H1 (cell line): ENCODE results near the gene GTF3C5. TPM values are rescaled to one million over a fixed set of nuclear protein-coding genes. Genes with fewer than 3 reads are reported as not detected.

Source experiments
- CTCF ChIA-PET: fragments of 300-600 bp; sonication (Branson Sonifier 250); formaldehyde crosslinking; loops from one replicate; lab custom pipeline; 2021; ENCODE audit not compliant: partially characterized antibody; lab: Charles Lee
- POLR2A ChIA-PET: fragments of 300-600 bp; sonication (Branson Sonifier 250); formaldehyde crosslinking; loops from one replicate; lab custom pipeline; 2021; ENCODE audit warnings: inconsistent platforms; ENCODE audit not compliant: partially characterized antibody; lab: Charles Lee
- DNase-seq, 2 experiments: peaks; one replicate each; pipeline versions ENCODE4 v3.0.0 to v3.0.0-alpha.2; 2010 to 2022; ENCODE audit warnings: low spot score in 2 of 2, low read depth in 1 of 2, mixed read lengths in 1 of 2
- FAIRE-seq: peaks from 2 replicates; lab custom pipeline; 2011; peaks lifted over from hg19 to GRCh38; lab: Jason Lieb, UNC
- H2AFZ ChIP-seq: 2 replicates; pipeline ENCODE4 v1.8.1; 2012; ENCODE audit warnings: low read length, inconsistent platforms
- H2AK5ac ChIP-seq: 2 replicates; pipeline ENCODE4 v1.6.1; 2013; ENCODE audit warnings: low read depth, low read length
- H2BK120ac ChIP-seq: replicated peaks from 2 replicates; pipeline ENCODE3; 2013; ENCODE audit warnings: low read depth, low read length, inconsistent platforms
- H2BK12ac ChIP-seq: 2 replicates; pipeline ENCODE4 v1.6.1; 2013; ENCODE audit warnings: low read depth, low read length
- H2BK15ac ChIP-seq: 2 replicates; pipeline ENCODE4 v1.6.1; 2013; ENCODE audit warnings: low read length
- H2BK20ac ChIP-seq: 2 replicates; pipeline ENCODE4 v1.6.1; 2013; ENCODE audit warnings: low read length
- H2BK5ac ChIP-seq: 2 replicates; pipeline ENCODE4 v1.6.1; 2013; ENCODE audit warnings: low read depth, low read length
- H3K14ac ChIP-seq: 2 replicates; pipeline ENCODE4 v1.6.1; 2013; ENCODE audit warnings: inconsistent platforms; ENCODE audit not compliant: insufficient read length
- H3K18ac ChIP-seq: 2 replicates; pipeline ENCODE4 v1.6.1; 2013; ENCODE audit warnings: low read length; ENCODE audit errors: extremely low read depth
- H3K23ac ChIP-seq: 2 replicates; pipeline ENCODE4 v1.6.1; 2013; ENCODE audit warnings: inconsistent platforms; ENCODE audit not compliant: insufficient read length
- H3K23me2 ChIP-seq: 2 replicates; pipeline ENCODE4 v1.6.1; 2013; ENCODE audit warnings: low read depth, low read length
- H3K27ac ChIP-seq: 2 replicates; pipeline ENCODE4 v1.6.1; 2011; ENCODE audit warnings: low read depth, low read length, inconsistent platforms
- H3K27me3 ChIP-seq, 4 experiments: replicated peaks in 1 of 4; 1 replicate in 1 of 4; 2 replicates in 3 of 4; pipeline versions ENCODE4 v1.6.1 to v1.8.1; 2011 to 2013; ENCODE audit warnings: low read length in 3 of 4, mild to moderate bottlenecking in 3 of 4, inconsistent platforms in 2 of 4, mixed read lengths in 2 of 4, moderate library complexity in 1 of 4; ENCODE audit not compliant: control insufficient read depth in 3 of 4, insufficient read depth in 3 of 4; ENCODE audit errors: extremely low read depth in 1 of 4
- H3K36me3 ChIP-seq, 4 experiments: 2 replicates each; pipeline versions ENCODE4 v1.6.1 to v1.8.1; 2011 to 2013; ENCODE audit warnings: mild to moderate bottlenecking in 4 of 4, low read length in 3 of 4, moderate library complexity in 2 of 4, control low read depth in 1 of 4, inconsistent platforms in 1 of 4; ENCODE audit not compliant: insufficient read depth in 4 of 4, control insufficient read depth in 2 of 4
- H3K4ac ChIP-seq: replicated peaks from 2 replicates; pipeline ENCODE3; 2013; ENCODE audit warnings: low read length, low read depth, mixed read lengths, inconsistent platforms; ENCODE audit not compliant: insufficient read length
- H3K4me1 ChIP-seq, 4 experiments: replicated peaks in 1 of 4; 1 replicate in 1 of 4; 2 replicates in 3 of 4; pipeline versions ENCODE4 v1.6.1 to v1.8.1; 2011 to 2013; ENCODE audit warnings: low read length in 3 of 4, inconsistent platforms in 2 of 4, mixed read lengths in 1 of 4; ENCODE audit not compliant: insufficient read depth in 4 of 4, control insufficient read depth in 3 of 4
- H3K4me2 ChIP-seq, 2 experiments: 2 replicates each; pipeline versions ENCODE4 v1.6.1 to v1.8.1; 2011 to 2013; ENCODE audit warnings: low read depth in 2 of 2, low read length in 2 of 2, control low read depth in 1 of 2, inconsistent platforms in 1 of 2, mild to moderate bottlenecking in 1 of 2; ENCODE audit not compliant: insufficient read depth in 1 of 2
- H3K4me3 ChIP-seq, 4 experiments: fragments of 200-600, 300-600 bp in 1 of 4; sonication (generic), shearing (Covaris generic), sonication (Bioruptor Twin) in 1 of 4; 2 replicates each; pipeline versions ENCODE4 v1.5.1 to v1.8.1; 2011 to 2016; ENCODE audit warnings: low read length in 4 of 4, low read depth in 3 of 4, control low read depth in 2 of 4, inconsistent platforms in 2 of 4, mild to moderate bottlenecking in 2 of 4, mixed read lengths in 1 of 4, moderate library complexity in 1 of 4; ENCODE audit not compliant: insufficient read depth in 2 of 4; ENCODE audit errors: extremely low read depth in 1 of 4
- H3K56ac ChIP-seq: replicated peaks from 2 replicates; pipeline ENCODE3; 2013; ENCODE audit warnings: low read depth, mild to moderate bottlenecking, mixed read lengths, low read length, inconsistent platforms; ENCODE audit not compliant: insufficient read length
- H3K79me1 ChIP-seq: 2 replicates; pipeline ENCODE4 v1.6.1; 2013; ENCODE audit warnings: low read depth, low read length, control low read depth
- H3K79me2 ChIP-seq, 2 experiments: 2 replicates each; pipeline versions ENCODE4 v1.6.1 to v1.8.1; 2012 to 2013; ENCODE audit warnings: low read length in 2 of 2, mild to moderate bottlenecking in 2 of 2, inconsistent platforms in 1 of 2; ENCODE audit not compliant: insufficient read depth in 2 of 2, control insufficient read depth in 1 of 2
- H3K9ac ChIP-seq, 4 experiments: replicated peaks in 1 of 4; 1 replicate in 1 of 4; 2 replicates in 3 of 4; pipeline versions ENCODE4 v1.6.1 to v1.8.1; 2011 to 2013; ENCODE audit warnings: low read depth in 3 of 4, low read length in 3 of 4, control low read depth in 2 of 4, mild to moderate bottlenecking in 2 of 4, moderate library complexity in 2 of 4, inconsistent platforms in 1 of 4; ENCODE audit errors: extremely low read depth in 1 of 4
- H3K9me3 ChIP-seq, 2 experiments: 2 replicates each; pipeline versions ENCODE4 v1.6.1 to v1.8.1; 2012 to 2013; ENCODE audit warnings: mild to moderate bottlenecking in 2 of 2, moderate library complexity in 2 of 2, control low read depth in 1 of 2, inconsistent platforms in 1 of 2, low read depth in 1 of 2, low read length in 1 of 2, mixed read lengths in 1 of 2; ENCODE audit not compliant: insufficient read depth in 2 of 2
- H4K20me1 ChIP-seq, 2 experiments: replicated peaks in 1 of 2; 2 replicates each; pipeline versions ENCODE3 to v1.8.1; 2011 to 2013; ENCODE audit warnings: inconsistent platforms in 2 of 2, low read length in 2 of 2, mild to moderate bottlenecking in 1 of 2; ENCODE audit not compliant: insufficient read depth in 2 of 2, control insufficient read depth in 1 of 2
- H4K5ac ChIP-seq: 2 replicates; pipeline ENCODE4 v1.6.1; 2013; ENCODE audit warnings: low read length, low read depth, mixed read lengths, inconsistent platforms; ENCODE audit not compliant: insufficient read length
- H4K8ac ChIP-seq: 2 replicates; pipeline ENCODE4 v1.8.0; 2013; ENCODE audit warnings: mild to moderate bottlenecking, moderate library complexity, low read length, inconsistent platforms; ENCODE audit not compliant: insufficient read depth; ENCODE audit errors: extremely low read depth
- H4K91ac ChIP-seq: replicated peaks from 2 replicates; pipeline ENCODE3; 2013; ENCODE audit warnings: low read length, mixed read lengths, inconsistent platforms; ENCODE audit not compliant: insufficient read length
- ATF2 ChIP-seq: IDR thresholded peaks from 2 replicates; pipeline ENCODE4 v1.6.1; 2012; ENCODE audit warnings: low read length, inconsistent platforms
- CREB1 ChIP-seq: IDR thresholded peaks from 2 replicates; pipeline ENCODE4 v1.6.1; 2012; ENCODE audit warnings: inconsistent platforms
- CTBP2 ChIP-seq: IDR thresholded peaks from 2 replicates; pipeline ENCODE4 v1.7.0; 2011; ENCODE audit warnings: borderline replicate concordance, mild to moderate bottlenecking, moderate library complexity, mixed read lengths, low read length; ENCODE audit not compliant: insufficient read depth, insufficient read length
- GABPA ChIP-seq: IDR thresholded peaks from 2 replicates; pipeline ENCODE4 v1.6.1; 2011; ENCODE audit warnings: mild to moderate bottlenecking, low read length, moderate library complexity, borderline replicate concordance; ENCODE audit not compliant: insufficient read depth
- JUN ChIP-seq: IDR thresholded peaks from 2 replicates; pipeline ENCODE4 v1.6.1; 2011; ENCODE audit warnings: low read depth, mild to moderate bottlenecking, improper control_type of control experiment, low read length
- KDM4A ChIP-seq: IDR thresholded peaks from one replicate; pipeline ENCODE4 v1.7.1; 2012; ENCODE audit warnings: low read depth, mild to moderate bottlenecking, moderate library complexity, low read length, inconsistent platforms; ENCODE audit not compliant: severe bottlenecking
- MAFK ChIP-seq: IDR thresholded peaks from 2 replicates; pipeline ENCODE4 v1.6.1; 2012; ENCODE audit warnings: low read depth, mild to moderate bottlenecking, improper control_type of control experiment, low read length
- POLR2AphosphoS5 ChIP-seq: IDR thresholded peaks from 2 replicates; pipeline ENCODE4 v1.6.1; 2011; ENCODE audit warnings: low read depth, low read length
- RAD21 ChIP-seq, 2 experiments: IDR thresholded peaks in 1 of 2; conservative IDR thresholded peaks in 1 of 2; 2 replicates each; pipeline ENCODE4 v1.6.1; 2011; ENCODE audit warnings: low read depth in 2 of 2, low read length in 2 of 2, improper control_type of control experiment in 1 of 2, inconsistent platforms in 1 of 2, mild to moderate bottlenecking in 1 of 2, moderate library complexity in 1 of 2
- RNF2 ChIP-seq: fragments of 200-900, 300-1000 bp; sonication (generic); IDR thresholded peaks from 2 replicates; pipeline ENCODE4 v1.7.1; 2016; ENCODE audit warnings: borderline replicate concordance, low read depth, mild to moderate bottlenecking, antibody characterized with exemption, low read length; ENCODE audit not compliant: poor library complexity, severe bottlenecking; ENCODE audit errors: missing control alignments
- SP1 ChIP-seq: IDR thresholded peaks from 2 replicates; pipeline ENCODE4 v1.6.1; 2011; ENCODE audit warnings: low read depth, low read length
- TAF7 ChIP-seq: optimal IDR thresholded peaks from 2 replicates; pipeline ENCODE3; 2011; ENCODE audit warnings: low read depth, mild to moderate bottlenecking, inconsistent platforms, low read length, moderate library complexity, borderline replicate concordance
- WGBS, 2 experiments: shearing (Covaris generic) in 1 of 2; methylation state at CpG; one replicate each; pipeline versions ENCODE4 v1.1.6 to v1.1.7; 2013 to 2015; ENCODE audit warnings: low lambda C conversion rate in 2 of 2, mixed read lengths in 2 of 2, inconsistent platforms in 1 of 2, low coverage in 1 of 2, missing lambda C conversion rate in 1 of 2; ENCODE audit not compliant: insufficient replicate concordance in 2 of 2, insufficient coverage in 1 of 2, insufficient read length in 1 of 2; ENCODE audit errors: extremely low coverage in 1 of 2, missing lambda C conversion rate in 1 of 2; 5-methylcytosine and 5-hydroxymethylcytosine counted together
- polyA plus RNA-seq, 7 experiments: library from polyadenylated mRNA; depleted of rRNA in 3 of 7; stranded (reverse) in 5 of 7; unstranded in 2 of 7; fragments of >200 nt in 5 of 7; fragments of 200-250 nt in 2 of 7; gene quantifications; 1 replicate in 5 of 7; 2 replicates in 1 of 7; 4 replicates in 1 of 7; pipeline versions ENCODE4 v1.2.1 to v1.2.3, GENCODE V29; 2011 to 2013; ENCODE audit warnings: missing spikeins in 2 of 7, mixed read lengths in 2 of 7
- total RNA-seq: library from RNA; stranded (reverse); fragmentation: NEBNext Ultra II Directional; extraction: Animal tissue kit (Norgen Biotek cat#: 25700); gene quantifications from 2 replicates; pipeline ENCODE4 v1.2.1, GENCODE V29; 2021

Gene GTF3C5
- total and polyA plus RNA-seq, 2 of the 8 experiments (the other 6 are each of a cell fraction or from before 2014, with no cell fraction given) = 78.7 to 87.1 TPM

GRCh38 chr9:133105461-133105770, 74.6 kb downstream of the GTF3C5 start:
- no peak overlapping the region for H3K23ac ChIP-seq
- TF ChIP-seq SP1 (no peak), CREB1 (no peak), ATF2 (no peak), GABPA (no peak), CTBP2 (no peak), TAF7 (no peak), KDM4A (no peak), RNF2 (no peak), RAD21 (IDR thresholded peaks at IDR 0.05 in 1 of 2, conservative IDR thresholded peaks at IDR 0.05 in 1 of 2; ENCODE audit: low read depth in 2 of 2, low read length in 2 of 2) (no peak), MAFK (no peak), JUN (no peak), POLR2AphosphoS5 (no peak)

More at GRCh38 chr9:133105461-133105770, 74.6 kb downstream of the GTF3C5 start:
- Histone ChIP-seq H3K79me2 (no peaks in the 10 kb centered on the region), H2BK20ac (no peak overlapping the region), H4K20me1 (peaks cover 0 to 11% of the 10 kb centered on the region in 2 experiments), H3K18ac (no peak overlapping the region), H2BK15ac (no peak overlapping the region), H2AK5ac (no peak overlapping the region), H3K9me3 (no peaks in the 10 kb centered on the region), H3K56ac (no peak overlapping the region), H4K8ac (no peak overlapping the region; the same call in 1 of the 2 replicates), H2BK12ac (no peak overlapping the region), H3K36me3 (peaks cover 2 to 17% (median 5%) of the 10 kb centered on the region in 4 experiments; a peak in 6 of 8 replicates), H3K27ac (no peak overlapping the region), H3K14ac (no peak overlapping the region), H3K4me3 (no peak overlapping the region), H3K4ac (no peak overlapping the region), H3K79me1 (no peaks in the 10 kb centered on the region), H4K5ac (no peak overlapping the region), H3K9ac (no peak overlapping the region), H3K27me3 (no peaks in the 10 kb centered on the region), H3K4me2 (no peak overlapping the region), H3K4me1 (peaks cover 0 to 8% (median 3%) of the 10 kb centered on the region in 4 experiments; a peak in 3 of 7 replicates), H2BK120ac (no peak overlapping the region), H4K91ac (no peak overlapping the region), H2BK5ac (no peak overlapping the region), H2AFZ (no peak overlapping the region), H3K23me2 (no peaks in the 10 kb centered on the region)
- DNase-seq (no peak), FAIRE-seq (no peak)
- 78% methylated on average over 4 of the region's 7 CpGs; no CpG with 5 or more reads in 1 of the 2 experiments for WGBS, 2 experiments
- ChIA-PET POLR2A (no interaction called here), CTCF (interaction anchor here (1.0 to 19.3 kb wide), 6 partner anchors 11 to 74 kb away, joined by 3 to 337 read pairs (median 24); no protein-coding TSS in a partner anchor)
